ENCODE data around the gene TSPAN15.

TSPAN15 gene

GRCh38 chr10:69472142-69472541 lies 20.9 kb downstream of the TSPAN15 start:
- H3K9me2 ChIP-seq (replicated peaks; ENCODE audit: low read depth, low read length) = no peaks in the 10 kb centered on the region
- H3K36me3 ChIP-seq (ENCODE audit: insufficient read depth, low read length) = no peaks in the 10 kb centered on the region
- H4K20me1 ChIP-seq (ENCODE audit: insufficient read depth, low read length, poor library complexity, severe bottlenecking) = no peaks in the 10 kb centered on the region
- no peaks in the 10 kb centered on the region for H3K27me3 ChIP-seq (ENCODE audit: insufficient read depth, low read length, poor library complexity, severe bottlenecking)
- no peaks in the 10 kb centered on the region for H3K79me2 ChIP-seq (ENCODE audit: insufficient read depth, low read length)
- no peak overlapping the region for H2AFZ ChIP-seq (ENCODE audit: low read length)
- TF ChIP-seq CTCF (conservative IDR thresholded peaks at IDR 0.05; ENCODE audit: low read length) (no peak), EZH2phosphoT487 (IDR thresholded peaks at IDR 0.05; ENCODE audit: borderline replicate concordance) (no peak)
- H3K9ac ChIP-seq (ENCODE audit: low read depth, low read length, poor library complexity, severe bottlenecking) = no peak overlapping the region
- H3K4me1 ChIP-seq (ENCODE audit: insufficient read depth, low read length, poor library complexity, severe bottlenecking) = peaks cover 5% of the 10 kb centered on the region
- H3K4me2 ChIP-seq (ENCODE audit: low read depth, low read length, poor library complexity, severe bottlenecking) = no peak overlapping the region
- no peak overlapping the region for H3K4me3 ChIP-seq (ENCODE audit: low read length, poor library complexity, severe bottlenecking)
- no peaks in the 10 kb centered on the region for H3K9me3 ChIP-seq (ENCODE audit: insufficient read depth, low read depth, low read length)
- H3F3A ChIP-seq (ENCODE audit: low read depth) = no peaks in the 10 kb centered on the region

GRCh38 chr10:69472544-69472943 lies 21.3 kb downstream of the TSPAN15 start:
- Histone ChIP-seq H3K4me2 (ENCODE audit: low read depth, low read length, poor library complexity, severe bottlenecking) (no peak overlapping the region), H3K4me3 (ENCODE audit: low read length, poor library complexity, severe bottlenecking) (no peak overlapping the region), H4K20me1 (ENCODE audit: insufficient read depth, low read length, poor library complexity, severe bottlenecking) (no peaks in the 10 kb centered on the region), H3K4me1 (ENCODE audit: insufficient read depth, low read length, poor library complexity, severe bottlenecking) (peaks cover 5% of the 10 kb centered on the region), H2AFZ (ENCODE audit: low read length) (no peak overlapping the region), H3K79me2 (ENCODE audit: insufficient read depth, low read length) (no peaks in the 10 kb centered on the region), H3K9me3 (ENCODE audit: insufficient read depth, low read depth, low read length) (no peaks in the 10 kb centered on the region), H3K36me3 (ENCODE audit: insufficient read depth, low read length) (no peaks in the 10 kb centered on the region), H3K9ac (ENCODE audit: low read depth, low read length, poor library complexity, severe bottlenecking) (no peak overlapping the region), H3F3A (ENCODE audit: low read depth) (no peaks in the 10 kb centered on the region), H3K27me3 (ENCODE audit: insufficient read depth, low read length, poor library complexity, severe bottlenecking) (no peaks in the 10 kb centered on the region), H3K9me2 (replicated peaks; ENCODE audit: low read depth, low read length) (no peaks in the 10 kb centered on the region)
- TF ChIP-seq EZH2phosphoT487 (IDR thresholded peaks at IDR 0.05; ENCODE audit: borderline replicate concordance) (no peak), CTCF (conservative IDR thresholded peaks at IDR 0.05; ENCODE audit: low read length) (no peak)

- H3K4me3 ChIP-seq (ENCODE audit: low read length, poor library complexity, severe bottlenecking) = no peak overlapping the region
- H3K9me2 ChIP-seq (replicated peaks; ENCODE audit: low read depth, low read length) = no peaks in the 10 kb centered on the region
- H3K79me2 ChIP-seq (ENCODE audit: insufficient read depth, low read length) = no peaks in the 10 kb centered on the region
- H3K4me2 ChIP-seq (ENCODE audit: low read depth, low read length, poor library complexity, severe bottlenecking) = no peak overlapping the region
- H2AFZ ChIP-seq (ENCODE audit: low read length) = no peak overlapping the region
- no peaks in the 10 kb centered on the region for H4K20me1 ChIP-seq (ENCODE audit: insufficient read depth, low read length, poor library complexity, severe bottlenecking)
- no peaks in the 10 kb centered on the region for H3K27me3 ChIP-seq (ENCODE audit: insufficient read depth, low read length, poor library complexity, severe bottlenecking)
- H3K36me3 ChIP-seq (ENCODE audit: insufficient read depth, low read length) = no peaks in the 10 kb centered on the region
- no peak overlapping the region for H3K9ac ChIP-seq (ENCODE audit: low read depth, low read length, poor library complexity, severe bottlenecking)
- H3F3A ChIP-seq (ENCODE audit: low read depth) = no peaks in the 10 kb centered on the region
- H3K4me1 ChIP-seq (ENCODE audit: insufficient read depth, low read length, poor library complexity, severe bottlenecking) = peaks cover 5% of the 10 kb centered on the region
- TF ChIP-seq CTCF (conservative IDR thresholded peaks at IDR 0.05; ENCODE audit: low read length) = no peak
- TF ChIP-seq EZH2phosphoT487 (IDR thresholded peaks at IDR 0.05; ENCODE audit: borderline replicate concordance) = no peak
- H3K9me3 ChIP-seq (ENCODE audit: insufficient read depth, low read depth, low read length) = no peaks in the 10 kb centered on the region
Measured at GRCh38 chr10:69473304-69473990, 22.2 kb downstream of the TSPAN15 start.
